ENCODE measurements around the gene ASF1A. TPM values are rescaled to one million over a fixed set of nuclear protein-coding genes. Genes with fewer than 3 reads are reported as not detected.
A peak's percentile ranks its signal among the peaks of the same experiment; 100 is the strongest.

ASF1A gene
- total and polyA plus RNA-seq, 10 of the 15 experiments (the other 5 are each of a cell fraction or from before 2014, with no cell fraction given): 23.7 to 103 (median 31.5) TPM

DNA sequence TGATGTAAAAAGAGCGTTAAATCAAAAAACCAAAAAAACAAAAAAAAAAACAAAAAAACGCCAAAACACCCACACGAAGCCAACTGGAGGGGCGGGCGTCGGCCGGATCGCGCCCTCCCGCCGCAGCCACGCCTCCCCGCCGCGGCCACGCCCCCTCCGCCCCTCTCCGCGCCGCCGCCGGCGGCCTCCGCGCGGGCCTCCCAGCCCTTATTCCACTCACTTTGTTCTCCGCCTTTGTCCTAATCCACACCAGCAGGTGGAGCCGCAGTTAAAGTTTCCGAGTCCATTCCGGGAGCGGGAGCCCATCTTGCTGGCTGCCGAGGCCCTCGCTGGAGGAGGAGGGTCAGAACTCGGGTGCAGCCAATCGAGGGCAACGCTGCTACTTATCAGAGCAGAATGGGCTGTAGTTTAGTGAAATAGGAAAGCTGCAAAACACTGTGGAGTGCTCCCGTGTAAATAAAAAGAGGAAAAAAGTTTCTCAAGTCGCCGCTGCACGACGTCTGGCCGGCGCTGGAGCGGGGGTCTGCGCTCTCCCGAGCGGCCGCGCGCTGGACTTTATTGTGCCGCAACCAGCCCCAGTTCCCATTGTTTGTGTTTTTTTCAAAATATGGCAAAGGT is at the start of gene ASF1A (continued):
- TF ChIP-seq MTA2 (IDR thresholded peaks at IDR 0.05; ENCODE audit: low read depth): 0 out of 2 replicates have a peak, but pooled peaks have one; percentile 23
- peak; percentile 63; the same call in 1 of the 2 replicates for TF ChIP-seq RAD21 (IDR thresholded peaks at IDR 0.05; ENCODE audit: insufficient read depth, low read depth, low read length)
- TF ChIP-seq CBX5 (IDR thresholded peaks at IDR 0.05; ENCODE audit: low read depth): peak; percentile 94
- peak in 1 of 2 experiments; percentile 14; a peak in 1 of 3 replicates for TF ChIP-seq EGR1 (IDR thresholded peaks at IDR 0.05; ENCODE audit: borderline replicate concordance in 1 of 2, low read depth in 2 of 2, low read length in 2 of 2)
- 0 out of 2 replicates have a peak, but pooled peaks have one; percentile 17 for TF ChIP-seq IRF4 (IDR thresholded peaks at IDR 0.05; ENCODE audit: low read depth, low read length)
- peak; percentile 70; the same call in 1 of the 2 replicates for TF ChIP-seq PML (IDR thresholded peaks at IDR 0.05; ENCODE audit: low read length)
- no peak for TF ChIP-seq MYC (IDR thresholded peaks at IDR 0.05; ENCODE audit: insufficient read depth, insufficient read length, insufficient replicate concordance, low read length, severe bottlenecking)
- TF ChIP-seq IKZF2 (IDR thresholded peaks at IDR 0.05): peak; percentile 76 to 77
- TF ChIP-seq SP1 (IDR thresholded peaks at IDR 0.05; ENCODE audit: low read depth, low read length): peak; percentile 60
- TF ChIP-seq CREB1 (IDR thresholded peaks at IDR 0.05; ENCODE audit: low read depth): peak; percentile 61
- no peak for TF ChIP-seq STAT3 (IDR thresholded peaks at IDR 0.05; ENCODE audit: low read depth, low read length)
- no peak for TF ChIP-seq ZNF384 (IDR thresholded peaks at IDR 0.05; ENCODE audit: borderline replicate concordance, low read depth, low read length)
- TF ChIP-seq, protein P1, sequence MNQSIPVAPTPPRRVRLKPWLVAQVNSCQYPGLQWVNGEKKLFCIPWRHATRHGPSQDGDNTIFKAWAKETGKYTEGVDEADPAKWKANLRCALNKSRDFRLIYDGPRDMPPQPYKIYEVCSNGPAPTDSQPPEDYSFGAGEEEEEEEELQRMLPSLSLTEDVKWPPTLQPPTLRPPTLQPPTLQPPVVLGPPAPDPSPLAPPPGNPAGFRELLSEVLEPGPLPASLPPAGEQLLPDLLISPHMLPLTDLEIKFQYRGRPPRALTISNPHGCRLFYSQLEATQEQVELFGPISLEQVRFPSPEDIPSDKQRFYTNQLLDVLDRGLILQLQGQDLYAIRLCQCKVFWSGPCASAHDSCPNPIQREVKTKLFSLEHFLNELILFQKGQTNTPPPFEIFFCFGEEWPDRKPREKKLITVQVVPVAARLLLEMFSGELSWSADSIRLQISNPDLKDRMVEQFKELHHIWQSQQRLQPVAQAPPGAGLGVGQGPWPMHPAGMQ (IDR thresholded peaks at IDR 0.05; ENCODE audit: borderline replicate concordance): no peak
- TF ChIP-seq ZNF24 (IDR thresholded peaks at IDR 0.05): 0 out of 2 replicates have a peak, but pooled peaks have one; percentile 60
- peak; percentile 33; the same call in 1 of the 2 replicates for TF ChIP-seq HCFC1 (IDR thresholded peaks at IDR 0.05; ENCODE audit: low read length)
- peak; percentile 77; the same call in 1 of the 2 replicates for TF ChIP-seq TAF1 (IDR thresholded peaks at IDR 0.05; ENCODE audit: borderline replicate concordance, low read depth, low read length)
- TF ChIP-seq, protein P2, sequence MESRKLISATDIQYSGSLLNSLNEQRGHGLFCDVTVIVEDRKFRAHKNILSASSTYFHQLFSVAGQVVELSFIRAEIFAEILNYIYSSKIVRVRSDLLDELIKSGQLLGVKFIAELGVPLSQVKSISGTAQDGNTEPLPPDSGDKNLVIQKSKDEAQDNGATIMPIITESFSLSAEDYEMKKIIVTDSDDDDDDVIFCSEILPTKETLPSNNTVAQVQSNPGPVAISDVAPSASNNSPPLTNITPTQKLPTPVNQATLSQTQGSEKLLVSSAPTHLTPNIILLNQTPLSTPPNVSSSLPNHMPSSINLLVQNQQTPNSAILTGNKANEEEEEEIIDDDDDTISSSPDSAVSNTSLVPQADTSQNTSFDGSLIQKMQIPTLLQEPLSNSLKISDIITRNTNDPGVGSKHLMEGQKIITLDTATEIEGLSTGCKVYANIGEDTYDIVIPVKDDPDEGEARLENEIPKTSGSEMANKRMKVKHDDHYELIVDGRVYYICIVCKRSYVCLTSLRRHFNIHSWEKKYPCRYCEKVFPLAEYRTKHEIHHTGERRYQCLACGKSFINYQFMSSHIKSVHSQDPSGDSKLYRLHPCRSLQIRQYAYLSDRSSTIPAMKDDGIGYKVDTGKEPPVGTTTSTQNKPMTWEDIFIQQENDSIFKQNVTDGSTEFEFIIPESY (IDR thresholded peaks at IDR 0.05): no peak
- TF ChIP-seq EZH2 (IDR thresholded peaks at IDR 0.05; ENCODE audit: borderline replicate concordance, control insufficient read depth, low read depth, low read length): no peak
- TF ChIP-seq IKZF1 (conservative IDR thresholded peaks at IDR 0.05): peak; percentile 75
- TF ChIP-seq SMARCA5 (IDR thresholded peaks at IDR 0.05): peak; percentile 88; the same call in 1 of the 2 replicates
- TF ChIP-seq CHD1 (IDR thresholded peaks at IDR 0.05; ENCODE audit: low read depth, low read length): peak; percentile 81; the same call in 1 of the 2 replicates
- TF ChIP-seq BHLHE40 (IDR thresholded peaks at IDR 0.05; ENCODE audit: borderline replicate concordance in 1 of 2, low read depth in 2 of 2, low read length in 1 of 2): peak in 1 of 2 experiments; percentile 36; a peak in 1 of 4 replicates
- peak; percentile 17; the same call in 1 of the 2 replicates for TF ChIP-seq SMC3 (IDR thresholded peaks at IDR 0.05; ENCODE audit: borderline replicate concordance, low read length)
- TF ChIP-seq YY1 (IDR thresholded peaks at IDR 0.05; ENCODE audit: low read depth, low read length): peak; percentile 80
- TF ChIP-seq EED (IDR thresholded peaks at IDR 0.05; ENCODE audit: low read depth): peak; percentile 69; the same call in 1 of the 2 replicates
- TF ChIP-seq ASH2L (IDR thresholded peaks at IDR 0.05; ENCODE audit: borderline replicate concordance, low read depth): 0 out of 2 replicates have a peak, but pooled peaks have one; percentile 35
- peak; percentile 62; the same call in 1 of the 3 replicates for TF ChIP-seq POU2F2 (IDR thresholded peaks at IDR 0.05; ENCODE audit: borderline replicate concordance, low read depth, low read length)

Data from GM12878 (cell line).